SJSA1 (cell line): Measurements from ENCODE around the gene ARSB. TPM values are rescaled to one million over a fixed set of nuclear protein-coding genes. Genes with fewer than 3 reads are reported as not detected.
A peak's percentile ranks its signal among the peaks of the same experiment; 100 is the strongest.

Experiments
- DNase-seq, 2 experiments: peaks; one replicate each; pipeline ENCODE4 v3.0.0-alpha.2; 2015 to 2020; ENCODE audit warnings: low spot score in 2 of 2, low read depth in 1 of 2
- H3K27ac ChIP-seq: fragments of 250-450 bp; sonication (Bioruptor Pico); 2 replicates; pipeline ENCODE4 v1.5.1; 2020; ENCODE audit warnings: mild to moderate bottlenecking, moderate library complexity
- H3K27me3 ChIP-seq: fragments of 250-450 bp; sonication (Bioruptor Pico); replicated peaks from 2 replicates; pipeline ENCODE4 v1.5.1; 2020; ENCODE audit warnings: mild to moderate bottlenecking, moderate library complexity
- H3K36me3 ChIP-seq: fragments of 250-450 bp; sonication (Bioruptor Pico); 2 replicates; pipeline ENCODE4 v1.5.1; 2020; ENCODE audit warnings: mild to moderate bottlenecking
- H3K4me1 ChIP-seq: fragments of 250-450 bp; sonication (Bioruptor Pico); replicated peaks from 2 replicates; pipeline ENCODE4 v1.6.1; 2021; ENCODE audit warnings: mild to moderate bottlenecking
- H3K4me3 ChIP-seq: fragments of 250-450 bp; sonication (Bioruptor Pico); 2 replicates; pipeline ENCODE4 v1.5.1; 2020; ENCODE audit warnings: mild to moderate bottlenecking
- H3K9me3 ChIP-seq: fragments of 250-450 bp; sonication (Bioruptor Pico); replicated peaks from 2 replicates; pipeline ENCODE4 v1.5.1; 2020; ENCODE audit warnings: mild to moderate bottlenecking
- total RNA-seq: library from RNA; depleted of rRNA; stranded (reverse); fragments of >200 nt; shearing (Covaris generic); gene quantifications from 2 replicates; pipeline ENCODE4 v1.2.3, GENCODE V29; 2014; rRNA removed

The ARSB gene
- total RNA-seq, result 50.1 and 72.9 TPM in 2 replicates

- Histone ChIP-seq H3K27ac (peak within 1 kb of the TSS; percentile 93), H3K9me3 (peaks cover 3% of the 10 kb centered on the region; the same call in 1 of the 2 replicates), H3K36me3 (peaks cover 11% of the 10 kb centered on the region), H3K4me3 (peak within 1 kb of the TSS; percentile 97), H3K27me3 (no peaks in the 10 kb centered on the region), H3K4me1 (peaks cover 40% of the 10 kb centered on the region)
- DNase-seq, result peak; percentile 59 to 79
Observed at GRCh38 chr5:78985116-78985724, at the start of gene ARSB. Gene ARSB (minus strand): TSS chr5:78985310. CDS start chr5:78985248, 62 bp downstream.

- H3K27ac ChIP-seq, result no peak overlapping the region
- no peaks in the 10 kb centered on the region for H3K36me3 ChIP-seq
- H3K4me1 ChIP-seq, result no peaks in the 10 kb centered on the region
- DNase-seq, result no peak
- H3K27me3 ChIP-seq, result no peaks in the 10 kb centered on the region
- no peak overlapping the region for H3K4me3 ChIP-seq
- H3K9me3 ChIP-seq, result no peaks in the 10 kb centered on the region
Observed at GRCh38 chr5:79032782-79033181, 47.7 kb upstream of the ARSB start.

- Histone ChIP-seq H3K36me3 (no peaks in the 10 kb centered on the region), H3K9me3 (no peaks in the 10 kb centered on the region), H3K4me1 (no peaks in the 10 kb centered on the region), H3K27ac (no peak overlapping the region), H3K27me3 (no peaks in the 10 kb centered on the region), H3K4me3 (no peak overlapping the region)
- DNase-seq, result no peak
Observed at GRCh38 chr5:79032031-79032695, 47.1 kb upstream of the ARSB start.

GRCh38 chr5:79031485-79031867 lies 46.4 kb upstream of the ARSB start:
- H3K27ac ChIP-seq, result no peak overlapping the region
- no peaks in the 10 kb centered on the region for H3K27me3 ChIP-seq
- DNase-seq, result no peak
- H3K4me3 ChIP-seq, result no peak overlapping the region
- no peaks in the 10 kb centered on the region for H3K4me1 ChIP-seq
- no peaks in the 10 kb centered on the region for H3K9me3 ChIP-seq
- H3K36me3 ChIP-seq, result no peaks in the 10 kb centered on the region

GRCh38 chr5:79030663-79031484 lies 45.8 kb upstream of the ARSB start:
- no peaks in the 10 kb centered on the region for H3K9me3 ChIP-seq
- DNase-seq, result no peak
- no peaks in the 10 kb centered on the region for H3K4me1 ChIP-seq
- no peaks in the 10 kb centered on the region for H3K27me3 ChIP-seq
- no peak overlapping the region for H3K27ac ChIP-seq
- H3K36me3 ChIP-seq, result no peaks in the 10 kb centered on the region
- no peak overlapping the region for H3K4me3 ChIP-seq

DNA sequence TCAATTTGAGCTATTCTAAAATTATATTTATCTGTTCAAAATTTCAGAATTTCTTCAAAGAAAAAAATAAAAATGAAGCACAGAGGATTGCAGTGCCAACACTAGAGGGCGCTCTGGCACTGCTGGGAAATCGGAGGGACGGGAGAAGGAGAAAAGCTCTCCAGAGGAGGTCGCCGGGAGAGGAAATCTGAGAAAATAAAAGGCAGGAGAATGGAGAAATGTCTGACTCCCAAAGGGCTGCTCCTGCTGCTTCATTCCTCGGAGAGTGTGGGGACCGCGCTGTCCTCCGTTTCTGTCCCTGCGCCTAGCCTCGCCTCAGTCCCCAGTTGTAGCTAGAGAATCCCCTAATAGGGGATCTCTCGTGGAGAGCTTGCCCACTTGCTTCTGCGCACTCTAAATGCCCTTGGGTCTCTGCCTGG lies 40.0 kb upstream of the ARSB start:
- Histone ChIP-seq H3K27me3 (no peaks in the 10 kb centered on the region), H3K36me3 (no peaks in the 10 kb centered on the region), H3K4me1 (peaks cover 35% of the 10 kb centered on the region), H3K27ac (no peak overlapping the region), H3K4me3 (no peak overlapping the region), H3K9me3 (no peaks in the 10 kb centered on the region)
- DNase-seq, result peak; percentile 63 to 71

DNA sequence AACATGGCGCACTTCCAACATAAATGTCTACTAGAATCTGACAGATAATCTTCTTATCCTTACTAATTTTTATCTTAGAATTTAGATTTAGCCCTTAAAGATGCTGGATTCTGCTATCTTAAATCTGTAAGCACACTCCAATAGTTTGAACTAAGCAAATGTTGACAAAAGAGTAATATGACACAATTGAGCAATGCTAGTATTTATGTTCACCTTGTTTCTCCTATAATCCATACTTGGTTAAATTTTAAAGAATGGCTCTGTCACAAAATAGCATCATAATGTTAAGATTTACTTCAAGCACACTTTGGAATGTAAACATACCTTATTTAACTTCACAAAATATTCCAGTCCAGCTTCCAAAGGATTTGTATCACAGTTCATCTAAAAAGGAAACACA lies 38.8 kb upstream of the ARSB start:
- Histone ChIP-seq H3K27me3 (no peaks in the 10 kb centered on the region), H3K36me3 (no peaks in the 10 kb centered on the region), H3K4me1 (peaks cover 41% of the 10 kb centered on the region), H3K9me3 (no peaks in the 10 kb centered on the region), H3K4me3 (no peak overlapping the region), H3K27ac (no peak overlapping the region; the same call in 1 of the 2 replicates)
- no peak for DNase-seq

GRCh38 chr5:79023348-79023747 lies 38.2 kb upstream of the ARSB start:
- H3K27ac ChIP-seq, result no peak overlapping the region
- no peaks in the 10 kb centered on the region for H3K9me3 ChIP-seq
- DNase-seq, result no peak
- no peaks in the 10 kb centered on the region for H3K27me3 ChIP-seq
- peaks cover 41% of the 10 kb centered on the region for H3K4me1 ChIP-seq
- no peaks in the 10 kb centered on the region for H3K36me3 ChIP-seq
- H3K4me3 ChIP-seq, result no peak overlapping the region

DNA sequence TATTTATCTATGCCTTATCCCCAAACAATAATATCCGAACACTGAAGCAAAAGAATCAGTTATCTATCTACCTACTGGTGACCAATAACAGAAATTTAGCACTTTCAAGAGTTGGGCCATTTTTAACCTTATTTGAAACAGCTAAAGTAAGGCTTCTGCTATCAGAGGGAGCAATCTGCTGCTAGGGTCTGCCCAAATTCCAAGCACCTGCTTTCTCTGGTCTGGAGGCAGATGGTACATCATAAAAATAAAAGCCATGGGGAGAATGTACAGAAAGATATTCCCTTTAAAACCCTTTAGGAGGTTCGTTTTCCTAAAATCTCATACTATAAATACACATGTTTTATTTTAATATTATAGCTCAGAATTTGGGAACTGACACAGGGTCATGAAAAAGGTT lies 37.7 kb upstream of the ARSB start:
- Histone ChIP-seq H3K9me3 (no peaks in the 10 kb centered on the region), H3K27ac (no peak overlapping the region), H3K4me3 (no peak overlapping the region), H3K4me1 (peaks cover 41% of the 10 kb centered on the region), H3K36me3 (no peaks in the 10 kb centered on the region), H3K27me3 (no peaks in the 10 kb centered on the region)
- no peak for DNase-seq

GRCh38 chr5:79021753-79022152 lies 36.6 kb upstream of the ARSB start:
- no peaks in the 10 kb centered on the region for H3K36me3 ChIP-seq
- H3K4me1 ChIP-seq, result peaks cover 41% of the 10 kb centered on the region
- H3K4me3 ChIP-seq, result no peak overlapping the region
- H3K27me3 ChIP-seq, result no peaks in the 10 kb centered on the region
- DNase-seq, result no peak
- peak overlapping the region; percentile 96 for H3K27ac ChIP-seq
- no peaks in the 10 kb centered on the region for H3K9me3 ChIP-seq

GRCh38 chr5:79020861-79021561 lies 35.9 kb upstream of the ARSB start:
- no peaks in the 10 kb centered on the region for H3K9me3 ChIP-seq
- DNase-seq, result peak; percentile 81 to 93
- no peak overlapping the region for H3K4me3 ChIP-seq
- no peaks in the 10 kb centered on the region for H3K27me3 ChIP-seq
- peak overlapping the region; percentile 96 for H3K27ac ChIP-seq
- peaks cover 41% of the 10 kb centered on the region for H3K4me1 ChIP-seq
- H3K36me3 ChIP-seq, result no peaks in the 10 kb centered on the region

- no peak for DNase-seq
- H3K27me3 ChIP-seq, result no peaks in the 10 kb centered on the region
- H3K4me1 ChIP-seq, result peaks cover 2% of the 10 kb centered on the region
- H3K27ac ChIP-seq, result no peak overlapping the region
- H3K36me3 ChIP-seq, result no peaks in the 10 kb centered on the region
- H3K4me3 ChIP-seq, result no peak overlapping the region
- H3K9me3 ChIP-seq, result no peaks in the 10 kb centered on the region
Observed at GRCh38 chr5:79014631-79015030, 29.5 kb upstream of the ARSB start.

DNA sequence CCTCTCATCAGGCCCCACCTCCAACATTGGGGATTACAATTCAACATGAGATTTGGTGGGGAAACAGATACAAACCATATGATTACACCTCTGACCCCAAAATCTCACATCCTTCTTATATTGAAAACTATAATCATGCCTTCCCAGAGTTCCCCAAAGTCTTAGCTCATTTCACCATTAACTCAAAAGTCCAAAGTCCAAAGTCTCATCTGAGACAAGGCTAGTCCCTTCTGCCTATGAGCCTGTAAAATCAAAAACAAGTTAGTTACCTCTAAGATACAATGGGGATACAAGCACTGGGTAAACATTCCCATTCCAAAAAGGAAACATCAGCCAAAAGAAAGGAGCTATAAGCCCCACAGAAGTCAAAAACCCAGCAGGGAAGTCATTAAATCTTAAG lies 26.8 kb upstream of the ARSB start:
- Histone ChIP-seq H3K27ac (no peak overlapping the region), H3K9me3 (no peaks in the 10 kb centered on the region), H3K36me3 (no peaks in the 10 kb centered on the region), H3K27me3 (no peaks in the 10 kb centered on the region), H3K4me1 (no peaks in the 10 kb centered on the region), H3K4me3 (no peak overlapping the region)
- DNase-seq, result no peak
